ENCODE measurements around the gene RPL27A.

RPL27A gene

DNA sequence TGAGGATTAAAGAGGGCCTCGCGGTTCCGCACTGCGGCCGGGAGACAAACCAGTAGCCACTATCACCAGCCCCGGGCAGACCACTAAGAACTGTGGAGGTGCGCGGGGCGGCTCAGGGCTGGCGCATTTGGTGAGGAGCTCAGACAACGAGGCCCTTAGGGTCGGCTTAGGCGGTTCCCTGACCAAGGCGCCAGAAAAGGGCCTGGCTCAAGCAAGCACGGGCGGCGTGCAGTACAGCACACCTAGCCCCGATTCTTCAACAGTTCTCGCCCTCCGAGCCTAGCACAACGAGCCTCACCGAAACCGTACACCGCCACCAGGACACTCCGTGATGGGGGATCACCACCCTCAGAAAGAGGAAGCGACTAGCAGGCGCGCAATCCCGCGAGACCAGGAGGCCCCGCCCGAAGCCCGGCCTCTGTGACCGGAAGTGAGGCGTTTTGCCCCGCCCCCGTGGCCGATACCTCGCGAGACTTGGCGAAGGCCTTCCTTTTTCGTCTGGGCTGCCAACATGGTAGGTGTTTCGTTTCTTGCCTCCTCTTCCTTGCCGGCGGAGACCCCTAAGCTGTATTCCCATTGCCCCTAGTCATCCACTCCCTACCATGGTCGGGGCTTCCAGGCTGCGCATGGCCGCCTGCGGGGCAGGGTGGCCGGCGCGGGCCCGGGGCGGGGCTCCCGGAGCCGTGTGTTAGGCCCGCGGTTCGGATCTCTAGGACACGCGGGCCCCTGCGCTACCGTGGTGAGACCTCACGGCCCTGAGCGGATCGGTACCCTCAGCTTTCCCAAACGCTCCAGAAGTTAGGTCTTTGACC lies at the start of gene RPL27A, which contains the start of gene TRIM66:
Gene RPL27A, plus strand, starts transcription at position 490 of the 812 bp plus-strand sequence. Its CDS starts 22 bp downstream, at position 512.
Gene TRIM66, minus strand, starts transcription at position 363 of the 812 bp plus-strand sequence. CDS start 10,391 bp downstream, outside the sequence.
- TF ChIP-seq CTCF (IDR thresholded peaks at IDR 0.05), result peak; percentile 64
- H3K4me3 ChIP-seq (ENCODE audit: low read depth in 1 of 2, low read length in 1 of 2), result peak within 1 kb of the TSS; percentile 88 to 96
- H3K36me3 ChIP-seq, result peaks cover 33% of the 10 kb centered on the region
- no peaks in the 10 kb centered on the region for H3K27me3 ChIP-seq
- peaks cover 23% of the 10 kb centered on the region in 2 experiments for H3K4me1 ChIP-seq (ENCODE audit: control insufficient read depth in 1 of 2, insufficient read depth in 1 of 2, low read depth in 1 of 2, low read length in 1 of 2)
- no peaks in the 10 kb centered on the region for H3K9me3 ChIP-seq
- peak within 1 kb of the TSS; percentile 93 for H3K27ac ChIP-seq

GRCh38 chr11:8634498-8634897 lies 48.1 kb upstream of the RPL27A start:
- H3K36me3 ChIP-seq, result peaks cover 14% of the 10 kb centered on the region

DNA sequence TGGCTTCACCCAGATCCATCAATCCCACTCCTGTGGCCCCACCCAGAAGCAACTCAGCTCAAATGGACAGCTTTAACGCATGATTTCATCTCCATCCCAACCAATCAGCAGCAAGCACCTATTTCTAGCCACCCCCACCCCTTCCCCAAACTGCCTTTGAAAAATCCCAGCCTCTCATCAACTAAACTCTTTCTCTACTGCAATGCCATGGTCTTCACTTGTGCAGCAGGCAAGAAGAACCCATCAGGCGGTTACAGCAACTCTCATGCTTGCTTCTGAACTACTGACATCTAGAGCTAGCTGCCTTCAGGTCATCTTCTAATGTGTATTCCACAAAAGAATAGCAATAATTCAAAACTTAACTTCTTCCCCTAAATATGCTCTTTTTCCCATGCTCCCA lies 46.5 kb upstream of the RPL27A start:
- Histone ChIP-seq H3K4me3 (ENCODE audit: low read depth in 1 of 2, low read length in 1 of 2) (no peak overlapping the region), H3K27me3 (no peaks in the 10 kb centered on the region), H3K27ac (no peak overlapping the region), H3K9me3 (no peaks in the 10 kb centered on the region), H3K4me1 (ENCODE audit: control insufficient read depth in 1 of 2, insufficient read depth in 1 of 2, low read depth in 1 of 2, low read length in 1 of 2) (peaks cover 0 to 5% of the 10 kb centered on the region in 2 experiments), H3K36me3 (peaks cover 31% of the 10 kb centered on the region)
- no peak for TF ChIP-seq CTCF (IDR thresholded peaks at IDR 0.05)

More at GRCh38 chr11:8634498-8634897, 48.1 kb upstream of the RPL27A start:
- Histone ChIP-seq H3K27me3 (no peaks in the 10 kb centered on the region), H3K4me1 (ENCODE audit: control insufficient read depth in 1 of 2, insufficient read depth in 1 of 2, low read depth in 1 of 2, low read length in 1 of 2) (peaks cover 0 to 5% of the 10 kb centered on the region in 2 experiments), H3K9me3 (no peaks in the 10 kb centered on the region), H3K4me3 (ENCODE audit: low read depth in 1 of 2, low read length in 1 of 2) (no peak overlapping the region), H3K27ac (no peak overlapping the region)
- TF ChIP-seq CTCF (IDR thresholded peaks at IDR 0.05), result no peak

DNA sequence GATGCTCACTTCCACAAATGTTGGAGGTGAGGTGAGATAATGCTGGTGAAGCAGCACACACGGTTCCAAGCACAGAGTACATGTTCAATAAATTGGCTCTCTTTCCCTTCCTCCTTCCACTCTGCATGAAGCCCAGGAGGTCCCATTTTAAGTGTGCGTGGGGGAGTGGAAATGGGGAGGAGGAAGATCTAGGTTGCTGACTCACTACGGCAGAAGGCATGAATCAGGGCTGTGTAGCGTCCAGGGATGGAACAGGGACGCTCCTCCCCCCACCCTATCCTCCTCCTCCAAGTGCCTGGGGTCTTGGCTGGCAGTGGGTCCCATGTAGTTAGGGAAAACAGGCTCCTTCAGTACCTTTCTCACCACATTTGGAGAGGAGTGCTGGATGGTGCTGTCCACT lies 44.3 kb upstream of the RPL27A start:
- no peak for TF ChIP-seq CTCF (IDR thresholded peaks at IDR 0.05)
- Histone ChIP-seq H3K27me3 (no peaks in the 10 kb centered on the region), H3K9me3 (no peaks in the 10 kb centered on the region), H3K4me3 (ENCODE audit: low read depth in 1 of 2, low read length in 1 of 2) (no peak overlapping the region), H3K4me1 (ENCODE audit: control insufficient read depth in 1 of 2, insufficient read depth in 1 of 2, low read depth in 1 of 2, low read length in 1 of 2) (peaks cover 0 to 5% of the 10 kb centered on the region in 2 experiments), H3K36me3 (peaks cover 45% of the 10 kb centered on the region), H3K27ac (no peak overlapping the region)

- no peaks in the 10 kb centered on the region for H3K4me1 ChIP-seq (ENCODE audit: control insufficient read depth in 1 of 2, insufficient read depth in 1 of 2, low read depth in 1 of 2, low read length in 1 of 2)
- peaks cover 45% of the 10 kb centered on the region for H3K36me3 ChIP-seq
- H3K27me3 ChIP-seq, result no peaks in the 10 kb centered on the region
- H3K4me3 ChIP-seq (ENCODE audit: low read depth in 1 of 2, low read length in 1 of 2), result no peak overlapping the region
- H3K27ac ChIP-seq, result no peak overlapping the region
- H3K9me3 ChIP-seq, result no peaks in the 10 kb centered on the region
- TF ChIP-seq CTCF (IDR thresholded peaks at IDR 0.05), result no peak
These were observed 42.9 kb upstream of the RPL27A start for GRCh38 chr11:8639655-8640054.
